Parathyroid adenoma (tissue), 2 donors: ENCODE data around the gene VCX.
A peak's percentile ranks its signal among the peaks of the same experiment; 100 is the strongest.

Experiments
- H2AFZ ChIP-seq: fragments of 300-600 bp; sonication (generic); one replicate; pipeline ENCODE4 v1.7.0; 2017; ENCODE audit warnings: antibody characterized with exemption, mild to moderate bottlenecking
- H3K27ac ChIP-seq: fragments of 300-600 bp; sonication (generic); one replicate; pipeline ENCODE4 v1.7.0; 2017
- H3K27me3 ChIP-seq: fragments of 300-600 bp; sonication (generic); one replicate; pipeline ENCODE4 v1.7.0; 2017; ENCODE audit warnings: low read length; ENCODE audit not compliant: control insufficient read depth, insufficient read depth
- H3K36me3 ChIP-seq: fragments of 300-600 bp; sonication (generic); one replicate; pipeline ENCODE4 v1.7.0; 2017; ENCODE audit warnings: low read length; ENCODE audit not compliant: control insufficient read depth, insufficient read depth
- H3K4me1 ChIP-seq: fragments of 300-600 bp; sonication (generic); one replicate; pipeline ENCODE4 v1.7.0; 2017; ENCODE audit warnings: control low read depth
- H3K4me2 ChIP-seq: fragments of 300-600 bp; sonication (generic); one replicate; pipeline ENCODE4 v1.7.0; 2017; ENCODE audit warnings: low read length
- H3K4me3 ChIP-seq: fragments of 300-600 bp; sonication (generic); one replicate; pipeline ENCODE4 v1.7.0; 2017; ENCODE audit warnings: low read depth, low read length
- H3K79me2 ChIP-seq: fragments of 300-600 bp; sonication (generic); one replicate; pipeline ENCODE4 v1.7.0; 2017; ENCODE audit warnings: control low read depth
- H3K9ac ChIP-seq: fragments of 300-600 bp; sonication (generic); one replicate; pipeline ENCODE4 v1.7.0; 2017; ENCODE audit warnings: mild to moderate bottlenecking
- H3K9me3 ChIP-seq: fragments of 300-600 bp; sonication (generic); one replicate; pipeline ENCODE4 v1.7.0; 2017; ENCODE audit warnings: low read length; ENCODE audit not compliant: control insufficient read depth
- CTCF ChIP-seq: fragments of 300-600 bp; sonication (generic); IDR thresholded peaks from one replicate; pipeline ENCODE4 v1.7.0; 2017; ENCODE audit warnings: antibody characterized with exemption, mild to moderate bottlenecking
- donor health status: primary hyperparathyroidism.

Gene VCX

GRCh38 chrX:7889135-7889534 is 46.2 kb downstream of the VCX start:
- Histone ChIP-seq H3K79me2 (no peaks in the 10 kb centered on the region), H3K27me3 (no peaks in the 10 kb centered on the region), H3K4me2 (no peak overlapping the region), H3K36me3 (no peaks in the 10 kb centered on the region), H3K9me3 (no peaks in the 10 kb centered on the region), H3K27ac (no peak overlapping the region), H3K4me1 (no peaks in the 10 kb centered on the region), H3K4me3 (no peak overlapping the region), H2AFZ (peak overlapping the region; percentile 25), H3K9ac (no peak overlapping the region)
- TF ChIP-seq CTCF: no peak

GRCh38 chrX:7889680-7890079 is 46.7 kb downstream of the VCX start:
- no peak overlapping the region for H3K4me3 ChIP-seq
- H3K36me3 ChIP-seq: no peaks in the 10 kb centered on the region
- no peaks in the 10 kb centered on the region for H3K79me2 ChIP-seq
- no peak for TF ChIP-seq CTCF
- H3K27me3 ChIP-seq: no peaks in the 10 kb centered on the region
- no peak overlapping the region for H3K9ac ChIP-seq
- no peak overlapping the region for H2AFZ ChIP-seq
- no peak overlapping the region for H3K27ac ChIP-seq
- no peaks in the 10 kb centered on the region for H3K9me3 ChIP-seq
- no peak overlapping the region for H3K4me2 ChIP-seq
- H3K4me1 ChIP-seq: no peaks in the 10 kb centered on the region

DNA sequence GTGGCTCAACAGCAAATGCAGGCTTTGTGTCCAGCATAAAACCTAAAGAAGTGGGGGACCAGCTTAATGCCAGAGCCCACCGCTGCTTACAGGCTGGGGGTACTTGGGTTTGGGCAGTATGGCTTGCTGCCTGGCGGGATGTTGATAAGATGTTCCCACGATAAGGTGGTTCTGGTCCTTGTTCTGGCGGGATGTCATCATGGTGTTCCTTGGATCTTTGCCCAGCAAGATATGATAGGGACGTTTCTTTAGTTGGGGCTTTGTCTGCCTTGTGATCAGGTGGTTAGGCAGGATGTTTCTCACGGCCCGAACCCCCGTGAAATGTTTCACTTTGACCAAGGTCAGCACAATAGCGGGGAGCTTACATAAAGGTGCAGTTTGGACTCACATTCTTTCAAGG is 49.0 kb downstream of the VCX start:
- H3K4me2 ChIP-seq: no peak overlapping the region
- no peak overlapping the region for H3K9ac ChIP-seq
- no peak for TF ChIP-seq CTCF
- no peak overlapping the region for H3K4me3 ChIP-seq
- no peaks in the 10 kb centered on the region for H3K36me3 ChIP-seq
- no peaks in the 10 kb centered on the region for H3K27me3 ChIP-seq
- H3K79me2 ChIP-seq: no peaks in the 10 kb centered on the region
- no peak overlapping the region for H3K27ac ChIP-seq
- no peaks in the 10 kb centered on the region for H3K9me3 ChIP-seq
- H2AFZ ChIP-seq: no peak overlapping the region
- no peaks in the 10 kb centered on the region for H3K4me1 ChIP-seq
